ENCODE data around the gene RHOT1. TPM values are rescaled to one million over a fixed set of nuclear protein-coding genes. Genes with fewer than 3 reads are reported as not detected.

Gene RHOT1
- total and polyA plus RNA-seq, 9 donors: 32.8 to 51.7 (median 39.1) TPM

DNA sequence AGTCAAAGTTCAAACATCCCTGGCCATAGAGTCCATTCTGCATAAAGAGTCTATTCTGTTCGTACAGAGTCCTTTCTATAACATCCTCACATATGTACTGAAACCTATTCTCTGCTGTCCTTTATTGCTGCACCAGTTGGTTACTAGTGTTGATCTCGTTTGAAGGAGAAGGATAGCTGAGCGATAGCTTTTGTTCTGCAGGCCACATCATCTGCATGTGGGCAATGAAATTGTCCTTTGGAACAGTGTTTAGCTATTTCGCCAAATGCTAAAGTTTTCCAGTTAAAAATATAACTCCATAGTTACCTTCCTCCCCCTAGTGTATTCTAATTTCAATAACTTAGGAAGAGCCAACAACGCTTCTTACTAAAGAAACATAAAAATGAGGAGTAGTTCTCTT lies 6.0 kb downstream of the RHOT1 start:
- Histone ChIP-seq H3K27ac (no peak overlapping the region), H3K9me3 (no peaks in the 10 kb centered on the region), H3K36me3 (no peaks in the 10 kb centered on the region), H3K27me3 (peaks cover 4% of the 10 kb centered on the region), H3K4me3 (no peak overlapping the region), H3K4me1 (ENCODE audit: insufficient read depth) (peaks cover 16% of the 10 kb centered on the region)
- no peak for TF ChIP-seq CTCF (IDR thresholded peaks at IDR 0.05)
- no peak for TF ChIP-seq POLR2A (IDR thresholded peaks at IDR 0.05)
- no peak for TF ChIP-seq EP300 (IDR thresholded peaks at IDR 0.05)
- intact Hi-C loops (cut with DNase I): no loop called here
- DNase-seq: no peak
- 66 to 70% (median 69%) methylated on average over 5 of the region's 5 CpGs for WGBS, 3 donors

- TF ChIP-seq POLR2A (IDR thresholded peaks at IDR 0.05): no peak
- TF ChIP-seq EP300 (IDR thresholded peaks at IDR 0.05): no peak
- no peak for TF ChIP-seq CTCF (IDR thresholded peaks at IDR 0.05)
- Histone ChIP-seq H3K4me3 (no peak overlapping the region), H3K27ac (no peak overlapping the region), H3K27me3 (peaks cover 4% of the 10 kb centered on the region), H3K9me3 (no peaks in the 10 kb centered on the region), H3K4me1 (ENCODE audit: insufficient read depth) (peaks cover 8% of the 10 kb centered on the region), H3K36me3 (no peaks in the 10 kb centered on the region)
- intact Hi-C loops (cut with DNase I): no loop called here
- DNase-seq: no peak
Measured at GRCh38 chr17:32150358-32150757, 8.1 kb downstream of the RHOT1 start.

- intact Hi-C loops (cut with DNase I): no loop called here
- Histone ChIP-seq H3K36me3 (no peaks in the 10 kb centered on the region), H3K4me1 (ENCODE audit: insufficient read depth) (peaks cover 8% of the 10 kb centered on the region), H3K27ac (no peak overlapping the region), H3K9me3 (no peaks in the 10 kb centered on the region), H3K4me3 (no peak overlapping the region), H3K27me3 (peaks cover 4% of the 10 kb centered on the region)
- TF ChIP-seq POLR2A (IDR thresholded peaks at IDR 0.05): no peak
- no peak for TF ChIP-seq EP300 (IDR thresholded peaks at IDR 0.05)
- no peak for TF ChIP-seq CTCF (IDR thresholded peaks at IDR 0.05)
- WGBS, 3 donors: 18 to 30% (median 21%) methylated on average over 3 of the region's 3 CpGs
- DNase-seq: peak in 4 of 5 donors; percentile 38 to 62 (median 47)
Measured at GRCh38 chr17:32152130-32152529, 9.8 kb downstream of the RHOT1 start.

DNA sequence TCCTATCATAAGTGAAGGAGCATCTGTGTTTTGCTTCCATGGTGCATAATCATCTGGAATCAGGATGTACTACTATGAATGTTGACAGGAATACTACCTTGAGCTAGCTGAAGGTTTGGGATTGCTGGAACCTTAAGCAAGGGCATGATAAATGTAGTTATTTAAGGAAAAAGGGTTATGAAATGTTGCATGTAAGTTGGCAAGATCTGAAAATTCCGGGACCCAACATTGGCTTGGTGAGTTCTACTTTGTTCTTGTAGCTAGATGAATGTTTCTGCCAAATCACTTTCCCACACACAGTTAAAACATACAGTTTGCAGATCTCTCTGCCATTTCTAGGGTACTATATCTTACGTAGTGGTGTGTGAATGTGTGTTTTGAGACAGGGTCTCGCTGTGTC lies 13.6 kb downstream of the RHOT1 start:
- H3K36me3 ChIP-seq: no peaks in the 10 kb centered on the region
- H3K9me3 ChIP-seq: no peaks in the 10 kb centered on the region
- H3K4me3 ChIP-seq: no peak overlapping the region
- peaks cover 3% of the 10 kb centered on the region for H3K4me1 ChIP-seq (ENCODE audit: insufficient read depth)
- no peak overlapping the region for H3K27ac ChIP-seq
- WGBS, 3 donors: 91 to 93% (median 92%) methylated on average over 3 of the region's 3 CpGs
- DNase-seq: no peak
- no peak for TF ChIP-seq POLR2A (IDR thresholded peaks at IDR 0.05)
- TF ChIP-seq CTCF (IDR thresholded peaks at IDR 0.05): no peak
- no peak for TF ChIP-seq EP300 (IDR thresholded peaks at IDR 0.05)
- intact Hi-C loops (cut with DNase I): no loop called here
- H3K27me3 ChIP-seq: no peaks in the 10 kb centered on the region

GRCh38 chr17:32156656-32157055 lies 14.4 kb downstream of the RHOT1 start:
- Histone ChIP-seq H3K27me3 (no peaks in the 10 kb centered on the region), H3K27ac (no peak overlapping the region), H3K9me3 (no peaks in the 10 kb centered on the region), H3K4me3 (no peak overlapping the region), H3K4me1 (ENCODE audit: insufficient read depth) (peaks cover 3% of the 10 kb centered on the region), H3K36me3 (no peaks in the 10 kb centered on the region)
- 86 to 97% (median 86%) methylated on average over 1 of the region's 1 CpG for WGBS, 3 donors
- TF ChIP-seq POLR2A (IDR thresholded peaks at IDR 0.05) (no peak), CTCF (IDR thresholded peaks at IDR 0.05) (no peak), EP300 (IDR thresholded peaks at IDR 0.05) (no peak)
- intact Hi-C loops (cut with DNase I): no loop called here
- no peak for DNase-seq

Measured in ovary (tissue), 9 donors.